Activated CD8-positive, alpha-beta memory T cell treated with anti-CD3 and anti-CD28 coated beads, Interleukin-2, amount 50 U/mL, for 4 hours (primary cell): Measurements from ENCODE around the gene KSR2.
"Not testable (repeated sequence)": the region's sequence is repeated elsewhere in the genome, so short reads cannot be mapped to it uniquely, and the experiment has no call there.

Experiments used
- DNase-seq: peaks from one replicate; pipeline ENCODE4 v3.0.0-alpha.2; 2020

Gene KSR2

DNA sequence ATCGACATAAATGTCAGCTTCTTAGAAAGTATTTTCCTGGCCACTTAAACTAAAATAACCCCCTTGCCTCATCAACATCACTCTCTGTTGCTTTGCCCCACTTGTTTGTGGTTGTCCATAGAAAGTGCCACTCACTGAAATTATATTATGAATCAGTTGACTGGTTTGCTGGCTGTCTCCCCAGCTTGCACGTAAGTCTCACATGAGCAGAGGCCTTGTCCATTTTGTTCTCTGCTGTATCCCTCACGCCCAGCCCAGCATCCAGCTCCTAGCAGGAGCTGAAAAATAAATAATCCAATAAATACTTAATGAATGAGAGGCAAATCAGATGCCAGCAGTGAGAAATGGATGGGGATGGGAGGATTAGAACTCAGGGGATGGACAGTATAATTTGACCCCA, 159.3 kb downstream of the KSR2 start:
- DNase-seq, result no peak

DNA sequence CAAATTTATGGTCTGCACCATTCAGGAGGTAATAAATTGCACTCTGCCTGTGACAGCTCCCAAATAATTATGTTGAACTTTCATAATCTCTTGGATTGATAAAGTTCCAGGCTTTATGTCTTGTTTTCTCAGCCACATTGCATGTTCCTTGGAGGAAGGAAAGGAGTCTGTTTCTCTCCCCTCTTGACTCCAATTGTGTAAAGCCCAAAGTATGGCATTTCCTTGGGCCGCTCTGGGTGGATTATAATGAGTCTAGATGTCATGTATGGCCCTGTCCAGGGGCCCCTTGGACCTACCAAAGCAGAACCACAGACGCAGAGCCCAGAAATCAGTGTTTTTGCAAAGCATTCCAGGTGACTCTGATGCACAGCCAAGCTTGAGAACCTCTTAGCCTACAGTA, 160.8 kb downstream of the KSR2 start:
- no peak for DNase-seq

- no peak for DNase-seq
Measured at GRCh38 chr12:117807355-117807754, 161.4 kb downstream of the KSR2 start.

- DNase-seq, result no peak
Measured at GRCh38 chr12:117805865-117806264, 162.9 kb downstream of the KSR2 start.

DNA sequence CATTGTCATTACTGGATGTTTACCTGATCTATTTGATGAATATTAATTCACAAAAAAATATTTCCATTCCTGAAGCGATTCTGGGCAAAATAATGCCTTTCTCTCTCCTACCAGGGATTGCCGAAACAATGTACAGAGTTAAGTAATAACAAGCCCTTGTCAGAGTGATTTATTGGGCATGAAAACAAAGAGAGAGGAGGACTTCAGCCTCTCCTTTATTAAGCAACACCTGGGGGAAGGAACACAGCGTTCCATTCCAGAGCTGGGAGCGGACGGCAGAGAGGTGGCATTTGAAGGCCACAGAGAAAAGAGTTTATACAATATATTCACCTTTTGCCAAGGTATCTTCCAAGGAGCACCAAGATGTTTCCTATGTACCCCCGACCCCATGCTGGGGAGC, 165.8 kb downstream of the KSR2 start:
- DNase-seq, result no peak

- not testable (repeated sequence) for DNase-seq
Measured at GRCh38 chr12:117800711-117801110, 168.1 kb downstream of the KSR2 start.

DNA sequence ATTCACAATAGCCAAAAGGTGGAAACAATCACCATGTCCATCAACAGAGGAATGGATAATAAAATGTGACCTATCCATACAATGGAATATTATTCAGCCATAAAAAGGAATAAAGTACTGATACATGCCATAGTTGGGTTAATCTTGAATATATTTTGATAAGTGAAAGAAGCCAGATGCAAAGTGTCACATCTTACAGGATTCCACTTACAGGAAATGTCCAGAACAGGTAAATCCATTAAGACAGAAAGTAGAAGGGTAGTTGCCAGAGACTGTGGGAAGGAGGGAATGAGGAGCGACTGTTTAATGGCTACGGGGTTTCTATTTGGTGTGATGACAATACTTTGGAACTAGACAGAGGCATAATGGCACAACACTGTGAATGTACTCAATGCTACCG, 171.6 kb downstream of the KSR2 start:
- no peak for DNase-seq

- DNase-seq, result no peak
Measured at GRCh38 chr12:117792877-117793424, 175.8 kb downstream of the KSR2 start.

GRCh38 chr12:117792471-117792870, 176.3 kb downstream of the KSR2 start:
- no peak for DNase-seq

- no peak for DNase-seq
Measured at GRCh38 chr12:117790948-117791347, 177.8 kb downstream of the KSR2 start.

- no peak for DNase-seq
Measured at GRCh38 chr12:117790198-117790597, 178.6 kb downstream of the KSR2 start.

GRCh38 chr12:117789195-117789912, 179.4 kb downstream of the KSR2 start:
- no peak for DNase-seq

DNA sequence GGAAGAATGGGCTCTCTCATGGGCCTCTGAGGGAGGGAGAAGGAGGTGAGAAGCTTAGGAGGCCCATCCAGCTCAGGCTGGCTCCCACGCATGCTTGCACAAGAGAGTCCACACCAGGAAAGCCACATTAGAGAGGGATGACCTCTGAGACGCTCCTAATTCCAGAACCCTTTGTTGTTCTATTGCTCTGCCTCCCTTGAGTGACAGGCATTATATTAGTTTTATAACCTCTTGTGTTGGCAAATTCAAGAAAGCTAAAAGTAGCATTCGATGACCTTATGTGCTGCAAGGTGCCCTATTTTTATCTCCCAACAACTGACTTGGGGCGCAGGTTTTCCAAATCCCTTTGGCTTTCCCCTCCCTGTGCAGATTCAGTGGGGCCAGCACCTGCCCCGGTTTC, 190.1 kb downstream of the KSR2 start:
- DNase-seq, result no peak

GRCh38 chr12:117774941-117775775, 193.6 kb downstream of the KSR2 start:
- DNase-seq, result no peak

DNA sequence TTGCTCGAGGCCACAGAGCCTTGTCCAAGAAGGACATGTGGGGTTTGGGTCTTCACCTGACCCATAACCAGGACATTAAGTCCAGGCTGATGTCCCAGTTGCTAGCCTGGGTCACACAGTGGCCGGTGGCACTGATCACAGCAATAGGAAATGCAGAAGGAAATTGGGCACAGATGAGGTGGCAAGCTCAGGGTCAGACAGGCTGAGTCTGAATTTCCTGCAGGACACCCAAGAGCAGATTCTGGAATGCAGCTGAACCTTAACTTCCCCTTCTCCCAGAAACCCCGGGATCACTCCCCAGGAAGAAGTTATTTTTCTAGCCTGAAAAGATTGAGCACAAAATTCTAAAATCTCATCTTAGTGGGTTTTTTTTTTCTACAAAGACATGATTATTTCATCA, 199.9 kb downstream of the KSR2 start:
- DNase-seq, result no peak

- DNase-seq, result no peak
Measured at GRCh38 chr12:117766008-117766407, 202.8 kb downstream of the KSR2 start.

- DNase-seq, result no peak
Measured at GRCh38 chr12:117762143-117762542, 206.6 kb downstream of the KSR2 start.

DNA sequence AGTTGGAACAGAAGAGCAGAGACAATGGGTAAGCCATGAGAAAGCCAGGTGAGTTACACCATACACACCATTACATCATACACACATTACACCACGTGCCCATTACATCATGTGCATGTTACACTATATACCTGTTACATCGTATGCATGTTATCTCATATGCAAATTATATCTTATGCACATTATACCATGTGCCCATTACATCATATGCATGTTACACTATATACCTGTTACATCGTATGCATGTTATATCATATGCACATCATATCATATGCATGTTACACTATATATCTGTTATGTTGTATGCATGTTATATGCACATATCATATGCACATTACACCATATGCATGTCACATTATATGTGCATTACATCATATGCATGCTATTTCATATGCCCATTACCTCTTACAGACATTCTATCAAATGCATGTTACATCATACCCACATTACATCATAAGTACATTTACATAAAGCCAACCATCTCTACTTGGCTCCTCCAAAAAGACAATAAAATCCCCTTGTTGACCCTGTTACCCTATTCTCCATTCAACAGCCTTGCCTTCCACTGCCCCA, 207.2 kb downstream of the KSR2 start:
- no peak for DNase-seq

DNA sequence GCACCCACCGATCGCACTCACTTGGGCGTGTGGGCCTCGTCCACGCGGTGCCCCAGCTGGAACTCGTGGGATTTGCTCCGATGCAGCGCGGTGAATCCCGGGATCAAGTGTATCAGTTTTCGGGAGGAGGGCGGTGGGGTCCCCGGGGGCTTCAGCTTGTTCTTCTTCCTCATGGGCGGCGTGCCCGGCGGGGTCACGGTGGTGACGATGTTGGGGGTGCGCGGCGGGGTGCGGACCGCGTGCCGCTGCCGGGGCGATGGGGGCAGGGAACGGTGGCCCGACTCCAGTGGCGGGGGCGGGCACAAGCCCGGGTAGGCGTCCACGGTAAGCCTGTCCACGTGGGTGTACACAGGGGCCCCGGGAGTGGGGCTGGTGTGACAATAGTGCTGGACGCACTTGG, 207.8 kb downstream of the KSR2 start:
- no peak for DNase-seq

- DNase-seq, result no peak
Measured at GRCh38 chr12:117750657-117751056, 218.1 kb downstream of the KSR2 start.

GRCh38 chr12:117749431-117749830, 219.4 kb downstream of the KSR2 start:
- no peak for DNase-seq

DNA sequence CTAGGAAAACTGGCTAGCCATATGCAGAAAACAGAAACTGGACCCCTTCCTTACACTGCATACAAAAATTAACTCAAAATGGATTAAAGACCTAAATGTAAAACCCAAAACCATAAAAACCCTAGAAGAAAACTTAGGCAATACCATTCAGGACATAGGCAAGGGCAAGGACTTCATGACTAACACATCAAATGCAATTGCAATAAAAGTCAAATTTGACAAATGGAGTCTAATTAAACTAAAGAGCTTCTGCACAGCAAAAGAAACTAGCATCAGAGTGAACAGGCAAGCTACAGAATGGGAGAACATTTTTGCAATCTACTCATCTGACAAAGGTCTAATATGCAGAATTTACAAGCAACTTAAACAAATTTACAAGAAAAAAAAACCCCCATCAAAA, 222.4 kb downstream of the KSR2 start:
- DNase-seq, result not testable (repeated sequence)

GRCh38 chr12:117744418-117744817, 224.4 kb downstream of the KSR2 start:
- no peak for DNase-seq

- no peak for DNase-seq
Measured at GRCh38 chr12:117743761-117744160, 225.0 kb downstream of the KSR2 start.
